ENCODE results near the gene ADAMTS2.

ADAMTS2 gene

DNA sequence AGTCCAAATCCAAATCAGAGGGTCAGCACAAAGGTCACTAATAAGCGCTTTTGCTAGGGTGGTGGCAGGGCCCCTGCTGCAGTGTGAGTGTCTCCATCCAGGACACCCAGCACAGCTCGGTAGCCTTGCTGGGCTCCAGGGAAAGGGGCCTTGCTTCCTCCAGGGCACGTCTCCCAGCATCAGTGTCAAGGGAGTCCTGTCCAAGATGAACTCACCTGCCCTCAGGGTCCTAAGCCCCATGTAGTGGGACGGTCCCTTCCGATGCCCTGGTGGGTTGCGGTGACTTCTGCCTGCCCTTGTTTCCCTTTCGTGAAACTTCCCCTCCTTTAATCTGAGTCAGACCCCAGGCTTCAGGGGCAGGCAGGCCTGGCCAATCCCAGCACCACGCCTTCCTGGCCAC, 183.4 kb downstream of the ADAMTS2 start:
- DNase-seq (ENCODE audit: low read depth in 2 of 2): no peak

- no peak for DNase-seq (ENCODE audit: low read depth in 2 of 2)
Observed at GRCh38 chr5:179160584-179160983, 184.7 kb downstream of the ADAMTS2 start.

DNA sequence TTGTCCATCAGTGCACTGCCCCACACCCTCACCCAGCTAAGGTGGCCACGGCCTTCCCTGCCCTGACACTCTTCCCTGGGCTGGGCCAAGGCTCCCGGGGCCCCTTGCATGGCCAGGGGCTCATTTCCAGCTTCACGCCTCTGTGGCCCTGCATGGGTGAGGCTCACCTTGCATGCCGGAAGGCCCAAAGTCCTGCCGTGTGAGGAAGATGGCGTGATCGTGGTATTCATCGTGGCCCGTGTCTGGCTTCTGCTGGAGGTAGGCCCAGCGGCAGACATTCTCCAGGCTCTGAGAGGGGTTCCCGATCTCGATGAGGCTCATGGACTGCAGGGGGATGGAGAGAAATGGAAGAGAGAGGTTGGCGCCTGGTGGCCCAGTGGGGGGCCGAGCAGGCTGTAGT, 186.7 kb downstream of the ADAMTS2 start:
- no peak for DNase-seq (ENCODE audit: low read depth in 2 of 2)

DNA sequence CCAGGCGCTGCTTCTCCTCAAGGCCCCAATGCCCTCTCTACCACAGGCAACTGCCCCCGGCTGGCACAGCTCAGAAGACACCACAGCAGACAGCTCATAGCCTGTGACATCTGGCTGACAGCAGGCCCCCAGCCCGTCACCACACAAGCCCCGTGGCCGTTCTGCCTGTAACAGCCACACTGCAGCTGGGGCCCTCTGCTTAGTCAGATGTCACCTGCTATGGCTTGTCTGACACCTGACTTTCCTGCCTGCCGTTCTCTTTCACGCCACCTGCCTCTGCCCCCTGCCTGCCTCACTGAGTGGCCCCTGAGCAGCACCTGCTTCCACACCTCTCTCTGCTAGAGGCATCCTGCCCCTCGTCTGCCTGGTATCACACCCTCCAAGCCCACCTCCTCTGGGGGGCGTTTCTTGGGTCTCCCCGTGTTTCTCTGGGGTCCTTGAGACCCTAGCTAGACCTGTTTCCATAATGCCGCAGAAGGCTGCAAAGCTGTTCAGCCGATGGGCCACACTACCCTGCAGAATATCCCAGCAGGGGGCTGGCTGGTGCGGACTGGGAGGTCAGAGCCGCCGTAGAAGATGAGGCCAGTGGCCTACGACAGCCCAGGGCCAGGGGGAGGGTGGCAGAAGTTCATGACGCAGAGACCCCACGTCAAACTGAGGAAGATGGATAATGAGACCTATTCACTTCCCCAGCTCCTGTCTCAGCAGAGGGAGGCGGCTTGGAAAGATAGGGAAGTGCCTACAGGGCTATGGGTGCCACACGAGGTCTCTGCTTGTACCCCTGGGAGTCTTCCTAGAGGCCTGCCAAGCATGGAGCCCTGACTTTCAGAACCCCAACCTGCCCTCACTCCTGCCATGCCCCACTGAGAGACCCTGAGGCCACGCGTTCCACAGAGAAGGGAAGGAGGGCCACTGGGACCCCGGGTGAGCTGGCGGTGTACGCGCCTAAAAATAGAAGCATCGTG, 190.0 kb downstream of the ADAMTS2 start:
- no peak for DNase-seq (ENCODE audit: low read depth in 2 of 2)

DNA sequence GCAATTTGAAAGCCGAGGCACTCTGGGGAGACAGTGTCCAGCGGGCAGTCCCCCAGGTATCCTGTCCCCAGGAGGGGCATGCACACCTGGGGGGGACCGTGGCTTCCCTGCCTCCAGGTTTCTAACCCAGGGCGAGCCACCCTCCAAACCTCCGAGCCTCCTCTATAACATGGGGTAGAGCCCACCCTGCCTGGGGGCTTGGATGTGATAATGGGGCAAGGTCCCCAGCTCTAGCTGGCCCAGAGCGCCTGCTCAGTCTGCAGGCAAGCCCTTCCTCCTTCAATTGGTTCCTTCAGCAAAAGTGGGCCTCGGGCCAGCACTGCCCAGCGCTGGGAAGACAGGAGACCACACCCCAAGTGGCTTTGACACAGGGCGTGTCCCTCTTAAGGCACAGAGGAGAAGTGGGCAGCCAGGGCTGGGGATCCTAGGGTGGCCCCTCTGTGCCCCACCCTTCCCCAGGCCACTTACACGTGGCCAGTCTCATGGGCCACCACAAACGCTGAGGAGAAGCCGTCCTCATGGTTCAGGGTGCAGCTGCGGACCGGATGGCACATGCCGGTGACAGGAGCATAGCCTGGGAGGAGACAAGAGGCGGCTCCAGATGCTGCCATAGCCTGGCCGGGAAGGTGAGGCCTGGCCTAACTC, 190.8 kb downstream of the ADAMTS2 start:
- no peak for DNase-seq (ENCODE audit: low read depth in 2 of 2)

DNA sequence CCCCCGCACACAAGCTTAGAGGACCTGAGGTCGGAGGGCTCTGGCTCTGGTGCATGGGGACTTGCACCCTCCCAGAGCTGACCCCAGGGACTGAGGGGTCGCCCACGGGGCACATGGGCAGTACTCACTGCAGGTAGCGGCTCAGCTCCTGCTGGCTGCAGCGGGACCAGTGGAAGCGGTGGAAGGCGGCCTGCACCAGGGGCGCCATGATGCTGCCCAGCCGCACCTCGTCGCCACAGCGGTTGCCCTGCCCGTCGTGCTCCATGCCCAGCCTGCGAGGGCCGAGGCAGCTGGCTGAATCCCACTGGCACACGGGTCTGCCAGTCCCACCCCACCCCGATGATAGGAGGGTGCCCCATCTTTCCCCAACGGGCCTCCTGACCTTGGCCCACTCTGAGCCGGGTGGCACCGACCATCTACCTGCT, 191.3 kb downstream of the ADAMTS2 start:
- no peak for DNase-seq (ENCODE audit: low read depth in 2 of 2)

- no peak for DNase-seq (ENCODE audit: low read depth in 2 of 2)
Observed at GRCh38 chr5:179153341-179153901, 191.8 kb downstream of the ADAMTS2 start.

DNA sequence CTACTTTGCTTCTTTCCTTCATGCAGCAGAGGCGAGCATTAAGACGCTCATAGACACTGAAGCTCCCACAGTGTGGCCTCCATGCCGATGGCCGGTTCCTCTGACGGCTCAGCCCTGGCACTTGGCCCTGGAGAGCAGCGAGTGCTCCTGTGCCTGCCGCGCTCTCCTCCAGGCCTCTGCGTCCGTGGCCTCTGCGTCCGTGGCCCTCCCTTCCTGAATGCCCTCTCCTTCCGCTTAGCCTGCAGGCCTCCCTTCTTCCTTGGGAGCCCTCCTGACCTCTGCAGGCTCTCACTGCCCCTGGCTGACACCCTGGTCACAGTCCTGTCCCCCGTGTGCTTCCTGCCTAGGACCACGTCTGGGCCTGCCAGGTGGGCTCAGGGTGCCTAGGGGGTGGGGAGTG, 192.3 kb downstream of the ADAMTS2 start:
- no peak for DNase-seq (ENCODE audit: low read depth in 2 of 2)

DNA sequence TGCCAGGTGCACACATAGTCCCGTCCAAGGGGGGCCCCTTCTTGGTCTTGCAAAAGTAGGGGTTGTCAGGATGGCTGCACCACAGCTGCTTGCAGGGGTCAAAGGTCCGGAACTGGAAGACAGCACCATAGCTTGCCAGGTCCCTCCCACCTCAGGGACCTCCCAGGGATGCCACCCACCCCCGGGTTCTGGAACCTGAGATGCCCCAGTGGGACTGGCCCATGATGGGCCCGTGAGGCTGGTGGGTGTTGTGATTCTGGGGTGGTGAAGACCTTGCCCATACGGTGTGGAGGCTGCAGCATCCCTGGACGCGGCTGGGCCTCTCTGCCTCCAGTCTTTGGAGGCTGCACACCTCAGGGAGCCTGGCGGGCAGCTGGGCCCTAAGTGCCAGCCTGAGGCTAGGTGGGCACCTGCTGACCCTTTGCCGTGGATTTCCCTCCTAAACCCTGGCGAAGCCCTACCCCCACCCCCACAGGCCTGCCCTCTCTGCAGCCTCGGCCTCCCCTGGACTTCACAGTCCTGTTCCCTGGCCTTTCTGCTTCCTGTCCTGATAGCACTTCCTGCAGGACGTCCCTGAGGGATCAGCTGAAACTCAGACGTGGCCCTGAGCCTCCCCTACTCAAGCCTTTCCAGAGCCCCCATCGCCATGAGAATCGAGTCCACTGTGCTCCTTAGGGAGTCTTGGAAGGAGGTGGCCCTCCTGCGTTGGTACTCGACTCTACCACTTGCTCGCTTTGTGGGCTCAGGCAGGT, 192.9 kb downstream of the ADAMTS2 start:
- no peak for DNase-seq (ENCODE audit: low read depth in 2 of 2)

- no peak for DNase-seq (ENCODE audit: low read depth in 2 of 2)
Observed at GRCh38 chr5:179151286-179152118, 193.8 kb downstream of the ADAMTS2 start.

DNA sequence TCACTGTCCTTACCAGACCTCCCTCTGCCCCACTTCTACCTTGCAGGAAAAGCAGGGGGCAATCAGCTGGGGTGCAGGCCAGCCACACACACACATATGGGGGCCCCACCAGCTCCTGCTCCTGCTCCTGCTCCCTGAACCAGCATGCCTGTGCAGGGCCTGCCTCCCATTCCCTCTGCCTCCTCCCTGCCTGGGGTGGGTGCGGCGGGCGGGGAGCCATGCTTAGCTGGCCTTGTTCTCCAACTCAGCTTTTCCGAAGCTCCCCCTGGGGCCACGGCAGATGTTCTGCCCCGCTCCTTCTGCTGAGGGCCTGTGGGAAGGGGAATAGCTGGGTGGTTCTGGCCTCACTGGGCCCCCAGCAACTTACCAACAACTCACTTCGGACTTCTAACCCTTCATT, 195.2 kb downstream of the ADAMTS2 start:
- DNase-seq (ENCODE audit: low read depth in 2 of 2): no peak

GRCh38 chr5:179149278-179149677, 196.0 kb downstream of the ADAMTS2 start:
- no peak for DNase-seq (ENCODE audit: low read depth in 2 of 2)

DNA sequence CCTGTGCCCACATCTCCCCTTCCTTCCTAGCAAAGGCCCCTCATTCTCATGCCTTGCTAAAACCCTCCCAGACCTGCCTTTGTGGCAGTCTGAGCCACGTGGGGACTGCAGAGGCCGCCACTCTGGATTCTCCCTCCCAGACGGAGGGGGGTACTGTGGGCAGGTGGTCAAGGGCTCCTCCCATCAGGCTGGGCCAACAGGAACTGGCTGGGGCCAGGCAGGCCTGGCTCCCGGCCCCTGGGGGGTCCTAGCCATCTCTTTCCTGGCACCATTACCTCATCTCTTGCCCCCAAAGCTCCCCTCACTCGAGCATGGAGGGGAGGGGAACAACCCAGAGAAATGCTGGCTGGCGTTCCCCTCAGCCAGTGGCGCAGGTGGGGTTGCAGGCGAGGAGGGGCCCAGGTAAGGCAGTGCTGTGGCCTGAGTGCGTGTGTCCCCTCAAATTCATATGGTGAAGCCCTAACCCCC, 196.5 kb downstream of the ADAMTS2 start:
- DNase-seq (ENCODE audit: low read depth in 2 of 2): no peak

- no peak for DNase-seq (ENCODE audit: low read depth in 2 of 2)
Observed at GRCh38 chr5:179147991-179148702, 197.1 kb downstream of the ADAMTS2 start.

DNA sequence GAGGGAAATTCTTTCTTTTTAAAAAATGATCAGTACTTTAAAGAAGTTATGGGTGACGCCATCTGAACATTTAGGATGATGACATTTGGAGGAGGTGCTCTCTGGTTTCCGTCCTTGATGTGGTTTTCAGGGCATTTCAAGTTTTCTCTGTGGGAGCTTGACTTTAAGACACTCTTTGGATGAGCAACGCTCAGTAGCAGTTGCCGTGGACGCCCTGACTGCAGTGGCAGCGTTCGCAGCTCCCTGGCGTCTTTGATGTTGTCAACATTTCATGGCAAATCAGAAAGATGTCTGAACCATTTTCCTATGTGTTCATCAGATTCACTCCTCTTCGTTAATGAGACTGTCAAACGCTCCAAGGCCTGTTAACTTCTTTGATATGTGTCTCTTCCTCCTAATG, 199.0 kb downstream of the ADAMTS2 start:
- peak in 1 of 2 donors; percentile 19 for DNase-seq (ENCODE audit: low read depth in 2 of 2)

- no peak for DNase-seq (ENCODE audit: low read depth in 2 of 2)
Observed at GRCh38 chr5:179143446-179143845, 201.8 kb downstream of the ADAMTS2 start.

DNA sequence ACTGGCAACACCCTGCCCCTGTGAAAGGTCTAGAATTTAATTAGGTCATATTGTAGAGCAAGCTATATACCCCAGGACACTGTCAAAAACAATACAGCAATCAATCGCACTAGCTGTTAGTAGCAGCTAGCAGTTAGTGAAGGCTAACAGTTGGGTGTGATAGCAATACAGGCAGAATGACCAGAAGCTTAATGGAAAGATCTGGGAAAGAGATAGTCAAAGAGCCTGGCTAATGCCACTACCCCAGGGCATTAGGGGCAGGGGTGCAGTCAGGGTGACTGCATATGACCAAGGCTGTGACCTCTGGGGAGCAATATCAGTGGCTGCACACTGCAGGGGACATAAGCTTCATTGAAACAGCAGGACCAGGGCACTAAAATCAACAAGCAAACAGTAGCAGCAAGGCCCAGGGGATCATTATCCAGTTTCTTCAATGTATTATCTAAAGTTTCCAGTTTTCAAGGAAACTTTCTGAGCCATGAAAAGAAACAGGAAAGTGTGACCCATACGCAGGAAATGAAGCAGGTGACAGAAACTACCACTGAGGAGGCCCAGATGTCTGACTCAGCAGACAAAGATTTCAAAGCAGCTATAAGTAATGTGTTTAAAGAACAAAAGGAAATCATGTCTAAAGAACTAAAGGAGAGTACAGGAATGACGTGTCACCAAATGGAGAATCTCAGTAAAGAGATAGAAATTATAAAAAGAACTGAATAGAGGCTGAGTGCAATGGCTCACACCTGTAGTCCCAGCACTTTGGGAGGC, 202.6 kb downstream of the ADAMTS2 start:
- DNase-seq (ENCODE audit: low read depth in 2 of 2): no peak

GRCh38 chr5:179141867-179142266, 203.4 kb downstream of the ADAMTS2 start:
- DNase-seq (ENCODE audit: low read depth in 2 of 2): no peak

DNA sequence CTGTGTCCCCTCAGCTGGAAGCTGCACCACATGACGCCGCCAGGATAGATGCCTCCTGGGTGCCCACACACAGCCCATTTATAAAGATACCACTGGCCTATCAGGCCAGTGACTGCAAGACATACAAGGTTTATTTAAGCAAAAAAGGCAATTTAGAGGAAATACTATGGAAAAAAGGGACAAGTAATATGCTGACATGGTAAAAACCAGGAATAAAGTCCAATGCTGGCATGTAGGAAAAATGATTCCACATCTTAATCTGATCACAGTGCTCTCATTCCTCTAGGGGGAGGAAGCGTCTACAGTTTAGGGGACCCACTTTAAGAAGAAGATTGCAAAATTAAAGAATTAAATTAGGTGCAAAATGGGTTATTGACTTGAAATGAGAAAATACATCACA, 205.0 kb downstream of the ADAMTS2 start:
- no peak for DNase-seq (ENCODE audit: low read depth in 2 of 2)

DNA sequence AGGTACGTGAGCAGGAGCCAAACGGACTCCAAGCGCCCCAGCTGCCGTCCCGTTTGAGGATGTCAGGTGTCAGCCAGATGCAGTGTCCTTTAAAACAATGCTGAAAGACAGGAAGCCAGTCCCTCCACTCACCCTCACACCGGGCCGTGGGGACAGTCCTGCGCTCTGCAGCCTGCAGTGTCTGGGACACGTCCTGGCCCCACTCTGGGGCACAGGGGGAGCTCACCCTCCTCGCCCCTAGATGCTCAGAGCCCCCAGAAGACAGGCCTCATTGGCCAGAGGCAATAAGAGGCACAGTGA, 205.4 kb downstream of the ADAMTS2 start:
- no peak for DNase-seq (ENCODE audit: low read depth in 2 of 2)
